CD14-positive monocyte (primary cell): ENCODE measurements around the gene TMCO4. TPM values are rescaled to one million over a fixed set of nuclear protein-coding genes. Genes with fewer than 3 reads are reported as not detected.

Experiments used
- DNase-seq, 3 donors: peaks; one replicate each; pipeline ENCODE4 v3.0.0-alpha.2; 2011 to 2022
- H2AFZ ChIP-seq: 2 replicates; pipeline ENCODE4 v1.6.0; 2012; ENCODE audit warnings: mild to moderate bottlenecking, low read depth, low read length, inconsistent platforms; ENCODE audit not compliant: insufficient read depth, poor library complexity, severe bottlenecking
- H3K27ac ChIP-seq, 2 donors: 1 replicate in 1 of 2; 2 replicates in 1 of 2; pipeline ENCODE4 v1.5.1; 2012 to 2013; ENCODE audit warnings: low read length in 2 of 2, control low read depth in 1 of 2, inconsistent platforms in 1 of 2, low read depth in 1 of 2, mild to moderate bottlenecking in 1 of 2
- H3K27me3 ChIP-seq, 2 donors: one replicate each; pipeline versions ENCODE4 v1.6.0 to v1.6.1; 2011 to 2013; ENCODE audit warnings: low read length in 2 of 2; ENCODE audit not compliant: control insufficient read depth in 2 of 2, insufficient read depth in 2 of 2
- H3K36me3 ChIP-seq, 2 donors: replicated peaks in 1 of 2; 1 replicate in 1 of 2; 2 replicates in 1 of 2; pipeline versions ENCODE4 v1.5.1 to v1.6.1; 2012 to 2013; ENCODE audit warnings: low read length in 2 of 2, control low read depth in 1 of 2, inconsistent platforms in 1 of 2, mild to moderate bottlenecking in 1 of 2; ENCODE audit not compliant: insufficient read depth in 2 of 2, control insufficient read depth in 1 of 2
- H3K4me1 ChIP-seq, 2 donors: 1 replicate in 1 of 2; 2 replicates in 1 of 2; pipeline versions ENCODE4 v1.5.1 to v1.6.1; 2012 to 2013; ENCODE audit warnings: low read length in 2 of 2, control low read depth in 1 of 2, inconsistent platforms in 1 of 2, mild to moderate bottlenecking in 1 of 2, moderate library complexity in 1 of 2; ENCODE audit not compliant: insufficient read depth in 2 of 2, control insufficient read depth in 1 of 2
- H3K4me2 ChIP-seq: replicated peaks from 2 replicates; pipeline ENCODE3; 2012; ENCODE audit warnings: low read length, moderate library complexity, mild to moderate bottlenecking; ENCODE audit not compliant: poor library complexity, severe bottlenecking; ENCODE audit errors: extremely low read depth
- H3K4me3 ChIP-seq, 3 experiments: fragments of 200-600 bp in 1 of 3; sonication (generic) in 1 of 3; replicated peaks in 1 of 3; 1 replicate in 2 of 3; 2 replicates in 1 of 3; pipeline ENCODE4 v1.5.1; 2011 to 2013; ENCODE audit warnings: low read length in 3 of 3, mild to moderate bottlenecking in 3 of 3, control low read depth in 2 of 3, low read depth in 2 of 3, inconsistent platforms in 1 of 3, moderate library complexity in 1 of 3
- H3K79me2 ChIP-seq: 2 replicates; pipeline ENCODE4 v1.6.0; 2012; ENCODE audit warnings: mild to moderate bottlenecking, control low read depth, inconsistent platforms, low read length, moderate library complexity; ENCODE audit not compliant: insufficient read depth
- H3K9ac ChIP-seq: 2 replicates; pipeline ENCODE4 v1.6.0; 2017; ENCODE audit warnings: low read length, mild to moderate bottlenecking; ENCODE audit not compliant: insufficient read depth, poor library complexity, severe bottlenecking
- H3K9me3 ChIP-seq, 2 donors: replicated peaks in 1 of 2; 1 replicate in 1 of 2; 2 replicates in 1 of 2; pipeline versions ENCODE4 v1.5.1 to v1.6.1; 2012 to 2013; ENCODE audit warnings: low read length in 2 of 2, control low read depth in 1 of 2; ENCODE audit not compliant: control insufficient read depth in 1 of 2, insufficient read depth in 1 of 2
- H4K20me1 ChIP-seq: 2 replicates; pipeline ENCODE4 v1.6.0; 2012; ENCODE audit warnings: mild to moderate bottlenecking, low read length, control low read depth, moderate library complexity; ENCODE audit not compliant: insufficient read depth
- H3K27ac Mint-ChIP-seq, 7 donors: one replicate each; pipeline ENCODE4 v1.8.0; 2020; ENCODE audit warnings: mild to moderate bottlenecking in 7 of 7, mixed read lengths in 7 of 7, moderate library complexity in 6 of 7, inconsistent platforms in 2 of 7
- H3K27me3 Mint-ChIP-seq, 3 donors: one replicate each; pipeline ENCODE4 v1.8.0; 2021 to 2022; ENCODE audit warnings: low read depth in 3 of 3, mild to moderate bottlenecking in 3 of 3, mixed read lengths in 3 of 3, moderate library complexity in 3 of 3, inconsistent platforms in 1 of 3
- H3K36me3 Mint-ChIP-seq, 2 donors: one replicate each; pipeline ENCODE4 v1.8.0; 2020; ENCODE audit warnings: mixed read lengths in 2 of 2, inconsistent platforms in 1 of 2, mild to moderate bottlenecking in 1 of 2
- H3K4me1 Mint-ChIP-seq: one replicate; pipeline ENCODE4 v1.8.0; 2020; ENCODE audit warnings: mild to moderate bottlenecking, mixed read lengths
- H3K4me3 Mint-ChIP-seq, 2 donors: one replicate each; pipeline ENCODE4 v1.8.0; 2020; ENCODE audit warnings: mild to moderate bottlenecking in 2 of 2, mixed read lengths in 2 of 2, moderate library complexity in 1 of 2
- H3K9me3 Mint-ChIP-seq, 7 donors: one replicate each; pipeline ENCODE4 v1.8.0; 2020 to 2022; ENCODE audit warnings: mixed read lengths in 7 of 7, mild to moderate bottlenecking in 6 of 7, moderate library complexity in 6 of 7, inconsistent platforms in 2 of 7
- CTCF ChIP-seq: fragments of 200-600 bp; IDR thresholded peaks from one replicate; pipeline ENCODE4 v1.8.0; 2022; ENCODE audit warnings: antibody characterized with exemption, mild to moderate bottlenecking
- WGBS: methylation state at CpG from one replicate; pipeline ENCODE4 v1.1.5; 2013; ENCODE audit warnings: missing lambda C conversion rate; ENCODE audit not compliant: insufficient coverage; 5-methylcytosine and 5-hydroxymethylcytosine counted together
- intact Hi-C, 2 donors: fragments of 100-400 bp; cut with micrococcal nuclease; formaldehyde crosslinking; loops; one replicate each; pipeline versions ENCODE4 v1.15.0 to v1.15.1; 2023
- polyA plus RNA-seq, 3 donors: library from polyadenylated mRNA; depleted of rRNA in 1 of 3; unstranded in 2 of 3; stranded (reverse) in 1 of 3; fragments of 300-500 nt in 2 of 3; fragments of >200 nt in 1 of 3; fragmentation: Illumina TruSeq in 2 of 3; gene quantifications; 1 replicate in 2 of 3; 2 replicates in 1 of 3; pipeline ENCODE4 v1.2.3, GENCODE V29; 2012 to 2021

The TMCO4 gene
- polyA plus RNA-seq, 3 donors = 6.9 to 10.1 (median 7.9) TPM

GRCh38 chr1:19831441-19831840 is 31.7 kb upstream of the TMCO4 start:
- H3K27me3 ChIP-seq = peaks cover 0 to 5% of the 10 kb centered on the region in 2 donors
- H3K36me3 Mint-ChIP-seq = no peaks in the 10 kb centered on the region
- no peaks in the 10 kb centered on the region for H3K4me1 ChIP-seq
- H4K20me1 ChIP-seq = no peaks in the 10 kb centered on the region
- no peak overlapping the region for H3K4me2 ChIP-seq
- H3K9me3 ChIP-seq = no peaks in the 10 kb centered on the region
- H3K4me3 ChIP-seq = no peak overlapping the region
- no CpG with 5 or more reads among the region's 3 CpGs for WGBS
- H3K4me3 Mint-ChIP-seq = no peak overlapping the region
- H3K27me3 Mint-ChIP-seq = peaks cover 12 to 22% (median 14%) of the 10 kb centered on the region in 3 donors
- no peak overlapping the region for H2AFZ ChIP-seq
- DNase-seq = no peak
- intact Hi-C loops = no loop called here
- no peaks in the 10 kb centered on the region for H3K36me3 ChIP-seq
- H3K27ac ChIP-seq = no peak overlapping the region
- no peak for TF ChIP-seq CTCF
- peaks cover 2 to 14% (median 7%) of the 10 kb centered on the region in 7 donors for H3K9me3 Mint-ChIP-seq
- no peaks in the 10 kb centered on the region for H3K79me2 ChIP-seq
- H3K27ac Mint-ChIP-seq = no peak overlapping the region
- no peak overlapping the region for H3K9ac ChIP-seq
- H3K4me1 Mint-ChIP-seq = peaks cover under 1% of the 10 kb centered on the region

GRCh38 chr1:19828546-19828945 is 28.8 kb upstream of the TMCO4 start:
- H3K9ac ChIP-seq = no peak overlapping the region
- Mint-ChIP-seq H3K9me3 (peaks cover 5 to 14% (median 7%) of the 10 kb centered on the region in 7 donors), H3K27me3 (peaks cover 9 to 20% (median 12%) of the 10 kb centered on the region in 3 donors), H3K4me3 (no peak overlapping the region), H3K36me3 (no peaks in the 10 kb centered on the region), H3K27ac (no peak overlapping the region), H3K4me1 (no peaks in the 10 kb centered on the region)
- H3K27me3 ChIP-seq = peaks cover 0 to 5% of the 10 kb centered on the region in 2 donors
- H3K27ac ChIP-seq = no peak overlapping the region
- H3K9me3 ChIP-seq = no peaks in the 10 kb centered on the region
- H3K4me1 ChIP-seq = no peaks in the 10 kb centered on the region
- DNase-seq = no peak
- H3K36me3 ChIP-seq = no peaks in the 10 kb centered on the region
- H3K4me3 ChIP-seq = no peak overlapping the region
- no peak overlapping the region for H3K4me2 ChIP-seq
- WGBS = no CpG with 5 or more reads among the region's 3 CpGs
- no peak overlapping the region for H2AFZ ChIP-seq
- no peaks in the 10 kb centered on the region for H3K79me2 ChIP-seq
- H4K20me1 ChIP-seq = no peaks in the 10 kb centered on the region
- no peak for TF ChIP-seq CTCF
- intact Hi-C loops = no loop called here
